ENCODE measurements around the gene RFTN1. TPM values are rescaled to one million over a fixed set of nuclear protein-coding genes. Genes with fewer than 3 reads are reported as not detected.
A peak's percentile ranks its signal among the peaks of the same experiment; 100 is the strongest.

Gene RFTN1
- total RNA-seq, 2 experiments from 2014 or later, result 55.7 to 56.4 TPM

DNA sequence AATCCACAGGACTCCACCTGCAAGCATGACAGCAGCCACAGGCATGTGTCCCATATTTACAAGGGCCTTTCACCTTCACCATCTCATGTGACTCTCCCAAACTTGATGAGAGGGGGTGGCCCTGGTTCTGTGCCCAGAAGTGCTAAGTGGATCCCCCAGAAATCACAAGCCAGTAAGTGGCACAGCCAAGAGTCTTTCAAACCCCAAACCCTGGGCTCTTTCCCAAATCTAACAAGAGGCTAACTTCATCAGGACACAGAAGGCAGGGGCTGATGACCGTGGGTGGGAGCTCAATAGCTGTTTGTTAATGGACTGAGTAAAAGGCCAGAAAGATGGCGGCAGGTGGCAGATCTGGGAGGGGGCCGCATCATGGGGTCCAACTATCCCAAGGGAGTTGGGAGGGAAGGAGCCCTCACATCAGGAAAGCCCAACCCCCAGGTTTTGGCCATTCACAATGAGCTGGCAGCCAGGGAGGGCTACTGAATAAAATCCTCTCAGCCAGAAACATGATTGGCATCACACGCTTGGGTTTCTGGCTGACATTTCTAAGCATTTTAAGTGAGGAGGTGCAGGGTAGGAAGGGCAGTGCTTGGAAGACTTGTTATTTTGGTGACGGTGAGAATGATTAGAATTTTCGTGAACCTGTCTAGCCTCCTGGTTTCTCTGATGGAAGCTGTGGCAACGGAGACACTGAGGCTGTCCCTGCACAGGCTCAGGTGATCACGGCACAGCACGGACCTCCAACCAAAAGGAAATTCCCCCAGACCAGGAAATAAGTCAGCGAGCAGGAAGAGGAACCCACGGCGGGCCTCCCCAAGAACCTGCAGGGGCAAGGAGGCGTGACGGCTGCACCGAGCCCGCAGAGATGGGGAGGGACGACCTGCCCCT lies 139.2 kb downstream of the RFTN1 start:
- CTCF ChIA-PET, result no interaction called here
- intact Hi-C loops (cut with DNase I, micrococcal nuclease), result loop anchor here in 1 of 2 experiments (5.0 kb wide), 1 partner anchor 37 kb away; no protein-coding TSS in a partner anchor

DNA sequence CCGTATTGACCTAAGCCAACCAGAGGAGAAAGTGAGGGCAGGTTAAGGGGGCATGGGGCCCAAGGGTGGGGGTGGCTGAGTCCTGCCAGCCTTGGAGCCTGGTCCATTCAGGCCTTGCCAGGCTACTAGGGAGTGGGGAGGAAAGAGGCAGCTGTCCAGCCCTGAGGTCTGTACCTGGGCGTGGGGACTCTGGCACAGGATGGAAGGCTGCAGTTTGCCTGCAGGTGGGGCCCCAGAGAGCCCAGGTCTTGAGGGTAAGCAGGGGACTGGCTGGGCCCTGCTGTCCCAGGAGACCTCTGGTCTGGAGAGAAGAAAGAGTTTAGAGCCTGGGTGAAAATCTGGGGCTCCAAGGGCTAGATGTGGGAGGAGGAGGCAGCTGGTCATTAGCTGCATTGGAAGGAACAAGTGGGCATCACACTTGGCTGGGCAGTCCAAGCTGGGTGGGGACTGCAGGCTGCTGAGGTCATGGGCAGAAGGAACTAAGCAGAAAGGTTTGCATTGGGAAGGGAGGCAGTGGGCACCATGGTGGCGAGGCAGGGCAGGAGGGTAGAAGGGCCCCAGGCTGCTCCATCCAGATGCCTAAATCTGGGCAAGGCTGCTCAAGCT lies 140.1 kb downstream of the RFTN1 start:
- Mint-ChIP-seq H3K4me1 (ENCODE audit: low read depth) (peaks cover 87% of the 10 kb centered on the region), H3K4me3 (peak overlapping the region; percentile 40), H3K27me3 (no peaks in the 10 kb centered on the region), H3K36me3 (ENCODE audit: low read depth) (peaks cover 62% of the 10 kb centered on the region), H3K27ac (peak overlapping the region; percentile 90), H3K9me3 (no peaks in the 10 kb centered on the region)
- TF ChIP-seq, protein P1, sequence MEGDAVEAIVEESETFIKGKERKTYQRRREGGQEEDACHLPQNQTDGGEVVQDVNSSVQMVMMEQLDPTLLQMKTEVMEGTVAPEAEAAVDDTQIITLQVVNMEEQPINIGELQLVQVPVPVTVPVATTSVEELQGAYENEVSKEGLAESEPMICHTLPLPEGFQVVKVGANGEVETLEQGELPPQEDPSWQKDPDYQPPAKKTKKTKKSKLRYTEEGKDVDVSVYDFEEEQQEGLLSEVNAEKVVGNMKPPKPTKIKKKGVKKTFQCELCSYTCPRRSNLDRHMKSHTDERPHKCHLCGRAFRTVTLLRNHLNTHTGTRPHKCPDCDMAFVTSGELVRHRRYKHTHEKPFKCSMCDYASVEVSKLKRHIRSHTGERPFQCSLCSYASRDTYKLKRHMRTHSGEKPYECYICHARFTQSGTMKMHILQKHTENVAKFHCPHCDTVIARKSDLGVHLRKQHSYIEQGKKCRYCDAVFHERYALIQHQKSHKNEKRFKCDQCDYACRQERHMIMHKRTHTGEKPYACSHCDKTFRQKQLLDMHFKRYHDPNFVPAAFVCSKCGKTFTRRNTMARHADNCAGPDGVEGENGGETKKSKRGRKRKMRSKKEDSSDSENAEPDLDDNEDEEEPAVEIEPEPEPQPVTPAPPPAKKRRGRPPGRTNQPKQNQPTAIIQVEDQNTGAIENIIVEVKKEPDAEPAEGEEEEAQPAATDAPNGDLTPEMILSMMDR (IDR thresholded peaks at IDR 0.05), result no peak
- Histone ChIP-seq H3K9me3 (ENCODE audit: control insufficient read depth in 1 of 2, insufficient read depth in 1 of 2, low read length in 2 of 2) (peaks cover 0 to under 1% of the 10 kb centered on the region in 2 experiments), H3K27me3 (ENCODE audit: control insufficient read depth in 1 of 2, insufficient read depth in 2 of 2, low read length in 2 of 2) (no peaks in the 10 kb centered on the region), H3K36me3 (ENCODE audit: insufficient read depth, low read length) (peaks cover 39% of the 10 kb centered on the region), H3K4me3 (ENCODE audit: low read length) (no peak overlapping the region), H3K27ac (ENCODE audit: low read depth in 1 of 2, low read length in 2 of 2) (no peak overlapping the region), H3K4me1 (ENCODE audit: insufficient read depth, low read length) (peaks cover 57% of the 10 kb centered on the region)
- intact Hi-C loops (cut with DNase I, micrococcal nuclease), result loop anchor here in 1 of 2 experiments (5.0 kb wide), 1 partner anchor 36 kb away; no protein-coding TSS in a partner anchor
- DNase-seq, result no peak
- ATAC-seq (ENCODE audit: poor library complexity), result no peak
- ChIA-PET CTCF (no interaction called here), POLR2A (no interaction called here)

More for the DNA sequence above, 139.2 kb downstream of the RFTN1 start:
- TF ChIP-seq, protein P1 (IDR thresholded peaks at IDR 0.05), result no peak
- H3K27ac Mint-ChIP-seq, result peak overlapping the region; percentile 90
- peaks cover 57% of the 10 kb centered on the region for H3K36me3 Mint-ChIP-seq (ENCODE audit: low read depth)
- H3K4me1 Mint-ChIP-seq (ENCODE audit: low read depth), result peaks cover 96% of the 10 kb centered on the region
- H3K4me1 ChIP-seq (ENCODE audit: insufficient read depth, low read length), result peaks cover 62% of the 10 kb centered on the region
- no peaks in the 10 kb centered on the region for H3K27me3 Mint-ChIP-seq
- DNase-seq (peak in 7 of 14 experiments; percentile 9 to 65 (median 28)), ATAC-seq (ENCODE audit: poor library complexity) (peak; percentile 21)
- no peaks in the 10 kb centered on the region for H3K27me3 ChIP-seq (ENCODE audit: control insufficient read depth in 1 of 2, insufficient read depth in 2 of 2, low read length in 2 of 2)
- no peak overlapping the region for H3K4me3 ChIP-seq (ENCODE audit: low read length)
- no peaks in the 10 kb centered on the region for H3K9me3 Mint-ChIP-seq
- H3K9me3 ChIP-seq (ENCODE audit: control insufficient read depth in 1 of 2, insufficient read depth in 1 of 2, low read length in 2 of 2), result peaks cover 0 to 4% of the 10 kb centered on the region in 2 experiments
- POLR2A ChIA-PET, result no interaction called here
- H3K27ac ChIP-seq (ENCODE audit: low read depth in 1 of 2, low read length in 2 of 2), result peak overlapping the region; percentile 6 to 42
- H3K4me3 Mint-ChIP-seq, result peak overlapping the region; percentile 43
- H3K36me3 ChIP-seq (ENCODE audit: insufficient read depth, low read length), result peaks cover 31% of the 10 kb centered on the region

DNA sequence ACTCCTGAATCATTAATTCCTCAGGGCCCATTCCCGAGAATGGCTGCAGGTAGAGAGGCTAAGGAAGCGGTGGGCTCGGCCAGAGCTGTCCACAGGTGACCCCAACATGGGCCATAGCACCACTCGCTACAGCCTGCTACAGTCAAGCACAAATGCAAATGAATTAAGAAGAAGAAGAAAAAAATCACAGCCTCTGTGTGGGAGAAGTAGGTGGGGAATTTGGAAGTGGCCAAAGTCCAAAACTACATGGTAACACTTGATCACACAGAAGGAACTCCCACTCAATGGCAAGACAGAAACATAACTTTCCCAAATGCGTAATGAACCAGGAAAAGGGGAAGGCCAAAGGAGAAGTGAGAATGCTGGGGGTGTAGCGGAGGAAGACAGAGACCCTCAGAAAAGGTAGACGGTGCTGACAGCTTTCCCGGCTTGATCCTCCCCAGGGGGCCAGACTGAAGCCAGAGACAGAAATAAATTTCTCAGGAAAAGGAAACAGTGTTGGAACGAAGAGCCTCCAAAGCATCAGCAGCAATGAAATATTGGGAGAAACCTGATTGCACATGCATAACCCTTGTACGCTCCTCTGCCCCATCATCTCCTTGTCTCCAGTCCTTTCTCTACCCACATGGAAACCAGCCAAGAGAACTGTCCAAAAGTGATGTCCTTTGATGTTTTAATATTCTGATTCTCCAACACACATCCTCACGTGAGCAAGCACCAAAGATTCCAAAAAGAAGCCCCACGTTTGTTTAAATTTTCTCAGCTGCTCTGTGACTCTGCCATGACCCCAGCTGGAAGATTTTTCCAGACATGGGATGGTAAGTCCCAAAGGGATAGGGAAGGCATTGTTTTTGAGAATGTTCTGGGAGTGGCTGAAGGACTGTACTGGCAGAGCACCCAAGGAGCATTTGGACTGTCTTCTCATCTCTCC lies 140.9 kb downstream of the RFTN1 start:
- Histone ChIP-seq H3K9me3 (ENCODE audit: control insufficient read depth in 1 of 2, insufficient read depth in 1 of 2, low read length in 2 of 2) (no peaks in the 10 kb centered on the region), H3K4me1 (ENCODE audit: insufficient read depth, low read length) (peaks cover 48% of the 10 kb centered on the region), H3K27ac (ENCODE audit: low read depth in 1 of 2, low read length in 2 of 2) (no peak overlapping the region), H3K36me3 (ENCODE audit: insufficient read depth, low read length) (peaks cover 47% of the 10 kb centered on the region), H3K4me3 (ENCODE audit: low read length) (no peak overlapping the region), H3K27me3 (ENCODE audit: control insufficient read depth in 1 of 2, insufficient read depth in 2 of 2, low read length in 2 of 2) (no peaks in the 10 kb centered on the region)
- intact Hi-C loops (cut with DNase I, micrococcal nuclease), result loop anchor here in 1 of 2 experiments (5.0 kb wide), 1 partner anchor 35 kb away; no protein-coding TSS in a partner anchor
- peaks cover 84% of the 10 kb centered on the region for H3K4me1 Mint-ChIP-seq (ENCODE audit: low read depth)
- peaks cover 62% of the 10 kb centered on the region for H3K36me3 Mint-ChIP-seq (ENCODE audit: low read depth)
- no peaks in the 10 kb centered on the region for H3K27me3 Mint-ChIP-seq
- no peaks in the 10 kb centered on the region for H3K9me3 Mint-ChIP-seq
- peak overlapping the region; percentile 90 for H3K27ac Mint-ChIP-seq
- no peak overlapping the region for H3K4me3 Mint-ChIP-seq
- ChIA-PET POLR2A (no interaction called here), CTCF (interaction anchor here (1.2 kb wide), 1 partner anchor 139 kb away, joined by 4 read pairs; no protein-coding TSS in a partner anchor)
- DNase-seq, result peak in 2 of 14 experiments; percentile 24 to 35
- TF ChIP-seq, protein P1 (IDR thresholded peaks at IDR 0.05), result no peak
- no peak for ATAC-seq (ENCODE audit: poor library complexity)

Measured in CD4-positive, alpha-beta T cell (primary cell).